HL-60/S4 (cell line): ENCODE measurements around the gene KIZ.

Source experiments
- in situ Hi-C: fragments of 300-500 bp; cut with MboI; formaldehyde crosslinking; loops from 2 replicates; pipeline ENCODE4 v1.14.3; 2022; ENCODE audit warnings: low sequenced_read_pairs

Gene KIZ, protein sequence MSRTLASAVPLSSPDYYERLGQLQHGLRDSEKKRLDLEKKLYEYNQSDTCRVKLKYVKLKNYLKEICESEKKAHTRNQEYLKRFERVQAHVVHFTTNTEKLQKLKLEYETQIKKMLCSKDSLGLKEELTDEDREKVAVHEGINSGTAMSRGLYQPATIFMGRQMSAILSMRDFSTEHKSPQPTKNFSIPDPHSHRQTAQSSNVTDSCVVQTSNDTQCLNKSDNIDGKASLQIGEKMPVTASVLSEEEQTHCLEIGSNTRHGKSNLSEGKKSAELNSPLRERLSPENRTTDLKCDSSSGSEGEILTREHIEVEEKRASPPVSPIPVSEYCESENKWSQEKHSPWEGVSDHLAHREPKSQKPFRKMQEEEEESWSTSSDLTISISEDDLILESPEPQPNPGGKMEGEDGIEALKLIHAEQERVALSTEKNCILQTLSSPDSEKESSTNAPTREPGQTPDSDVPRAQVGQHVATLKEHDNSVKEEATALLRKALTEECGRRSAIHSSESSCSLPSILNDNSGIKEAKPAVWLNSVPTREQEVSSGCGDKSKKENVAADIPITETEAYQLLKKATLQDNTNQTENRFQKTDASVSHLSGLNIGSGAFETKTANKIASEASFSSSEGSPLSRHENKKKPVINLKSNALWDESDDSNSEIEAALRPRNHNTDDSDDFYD

DNA sequence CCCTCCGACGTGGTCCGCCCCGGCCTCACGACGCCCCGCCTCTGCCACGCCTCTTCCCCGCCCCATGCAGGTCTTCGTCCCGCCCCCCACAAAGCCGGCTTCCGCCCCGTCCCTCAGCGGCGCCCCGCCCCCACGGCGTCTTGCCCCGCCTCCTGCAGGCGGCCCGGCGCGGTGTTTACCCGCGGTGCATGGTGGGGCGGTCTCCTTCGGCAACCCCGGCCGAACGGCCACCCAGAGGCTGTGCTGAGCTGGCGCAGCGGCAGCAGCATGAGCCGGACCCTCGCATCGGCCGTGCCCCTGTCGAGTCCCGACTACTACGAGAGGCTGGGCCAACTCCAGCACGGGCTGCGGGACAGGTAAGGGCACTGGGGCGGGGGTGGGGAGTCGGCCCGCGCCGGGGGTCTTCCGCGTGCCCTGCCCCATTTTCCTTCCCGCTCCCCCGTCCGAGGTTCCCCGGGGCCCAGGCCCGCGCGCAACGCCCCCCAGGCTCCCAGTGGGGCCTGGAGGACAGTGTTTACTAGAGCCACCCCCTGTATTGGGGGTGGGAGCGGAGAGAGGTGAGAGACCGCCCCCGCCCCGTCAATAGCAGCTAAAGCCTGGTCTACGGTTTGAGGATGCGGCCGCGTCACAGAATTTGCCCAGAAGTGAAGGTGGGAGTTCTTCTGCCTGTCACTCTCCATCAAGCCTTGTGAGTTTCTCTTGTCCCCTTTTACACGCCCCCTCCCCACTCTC, at the start of gene KIZ:
TSS of gene KIZ (plus strand) at position 234 of the 732 bp plus-strand sequence. CDS start at position 268, 34 bp downstream.
- in situ Hi-C loops, result no loop called here

DNA sequence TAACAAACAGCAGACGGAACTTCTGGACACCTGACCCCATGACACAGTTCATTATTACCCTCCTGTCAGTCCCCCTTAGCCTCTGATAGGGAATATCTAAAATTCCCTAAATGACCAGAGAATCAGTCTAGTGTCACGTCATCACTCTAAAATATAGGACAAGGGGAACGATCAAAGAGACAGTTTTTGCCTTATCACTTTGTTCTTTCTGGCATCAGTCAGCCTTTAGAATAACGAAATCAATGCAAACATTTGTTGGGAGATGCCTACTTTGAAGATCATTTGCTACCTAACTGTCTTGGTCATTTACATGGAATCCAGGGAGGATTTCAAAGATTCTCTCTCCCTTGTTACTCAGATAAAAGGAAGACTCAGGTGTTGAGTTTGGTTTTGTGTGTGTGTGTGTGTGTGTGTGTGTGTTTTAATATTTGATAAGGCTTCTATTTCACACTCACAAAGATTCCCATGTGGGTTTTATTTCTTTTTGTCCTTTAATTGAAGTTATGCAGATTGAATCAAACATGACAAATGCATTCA, 48.0 kb upstream of the KIZ start:
- in situ Hi-C loops, result no loop called here

DNA sequence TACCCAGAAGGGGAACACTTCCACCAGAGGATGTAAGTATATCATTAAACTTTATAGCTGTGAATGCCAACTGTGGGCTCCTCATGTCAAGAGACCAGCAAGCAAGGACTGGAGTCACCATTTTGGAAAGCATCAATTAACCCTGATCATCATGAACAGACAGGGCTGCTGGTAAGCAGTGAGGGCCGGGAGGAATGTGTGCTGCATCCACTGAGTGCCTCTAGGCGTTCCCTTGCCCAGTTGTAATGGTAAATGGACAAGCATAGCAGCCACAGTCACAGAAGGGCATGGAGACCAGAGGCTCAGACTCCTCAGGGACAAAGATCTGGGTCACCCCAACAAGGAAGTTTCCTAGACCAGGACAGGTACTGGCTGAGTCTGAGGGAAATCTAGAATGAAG, 43.3 kb upstream of the KIZ start:
- in situ Hi-C loops, result no loop called here

DNA sequence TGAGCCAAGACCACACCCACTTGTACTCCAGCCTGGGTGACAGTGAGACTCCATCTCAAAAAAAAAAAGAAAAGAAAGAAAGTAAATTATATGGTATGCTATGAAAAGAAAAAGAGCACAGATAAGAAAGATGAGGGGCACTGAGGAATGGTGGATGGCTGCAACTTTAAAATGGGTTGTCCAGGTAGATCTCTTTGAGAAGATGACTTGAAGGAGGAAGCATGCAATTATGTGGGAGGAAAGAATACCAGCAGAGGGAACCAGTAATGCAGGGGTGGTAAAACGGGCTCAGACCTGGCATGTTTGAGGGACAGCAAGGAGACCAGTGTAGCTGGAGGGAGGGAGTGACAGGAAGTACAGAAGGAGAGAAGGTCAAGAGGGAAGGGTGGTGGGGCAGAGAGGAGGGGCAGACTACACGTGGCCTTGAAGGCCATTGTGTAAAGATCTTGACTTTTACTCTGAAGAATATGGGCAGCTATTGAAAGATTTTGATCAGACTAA, 42.0 kb upstream of the KIZ start:
- in situ Hi-C loops, result no loop called here

DNA sequence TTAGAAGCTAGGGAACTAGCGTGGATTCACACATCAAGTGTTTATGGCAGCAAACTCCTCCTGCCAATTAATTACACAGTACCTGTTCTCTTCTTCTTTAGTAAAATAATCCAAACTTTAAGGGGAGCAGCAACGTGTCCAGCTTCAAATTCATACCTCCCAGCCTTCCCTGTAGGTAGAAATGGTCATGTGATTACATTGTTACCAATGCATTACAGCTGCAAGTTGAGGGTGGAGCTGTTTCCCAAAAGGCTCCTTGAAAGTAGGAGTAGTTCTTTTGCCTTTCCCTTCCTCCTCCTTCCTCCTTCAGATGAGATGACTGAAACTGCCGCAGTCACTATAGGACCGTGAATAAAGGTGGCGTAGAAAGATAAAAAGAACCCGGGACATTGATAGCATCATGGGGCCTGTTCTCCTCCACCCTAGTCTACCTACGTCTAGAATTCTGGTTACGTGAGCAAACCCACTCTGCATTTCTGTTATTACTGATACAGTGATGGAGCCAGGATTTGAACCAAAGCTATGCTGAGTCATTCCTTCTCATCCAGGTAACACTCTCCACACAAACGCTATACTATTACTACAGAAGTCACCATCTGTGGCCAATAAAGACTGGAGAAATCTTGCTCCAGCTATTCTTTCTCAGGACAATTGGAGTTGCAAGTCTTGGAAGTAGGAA, 37.9 kb upstream of the KIZ start:
- in situ Hi-C loops, result no loop called here

DNA sequence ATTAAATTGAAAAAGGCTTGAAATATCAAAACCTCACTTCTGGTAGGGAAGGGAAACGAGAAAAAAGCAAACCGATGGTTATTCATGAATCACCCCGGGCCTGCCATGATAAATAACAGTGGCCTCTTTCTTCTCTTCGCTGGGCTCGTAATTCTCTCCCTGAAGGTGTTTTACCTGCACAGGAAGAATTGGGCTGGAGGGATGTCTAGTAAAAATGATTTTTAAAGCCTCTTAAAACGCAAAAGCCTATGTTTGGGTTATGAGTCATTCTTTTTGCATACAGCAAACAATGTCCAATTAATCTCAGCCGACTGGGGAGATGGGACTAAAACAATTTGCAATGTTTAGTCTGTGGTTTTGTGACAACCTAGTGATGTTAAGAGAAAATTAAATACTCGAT, 36.5 kb upstream of the KIZ start:
- in situ Hi-C loops, result no loop called here

DNA sequence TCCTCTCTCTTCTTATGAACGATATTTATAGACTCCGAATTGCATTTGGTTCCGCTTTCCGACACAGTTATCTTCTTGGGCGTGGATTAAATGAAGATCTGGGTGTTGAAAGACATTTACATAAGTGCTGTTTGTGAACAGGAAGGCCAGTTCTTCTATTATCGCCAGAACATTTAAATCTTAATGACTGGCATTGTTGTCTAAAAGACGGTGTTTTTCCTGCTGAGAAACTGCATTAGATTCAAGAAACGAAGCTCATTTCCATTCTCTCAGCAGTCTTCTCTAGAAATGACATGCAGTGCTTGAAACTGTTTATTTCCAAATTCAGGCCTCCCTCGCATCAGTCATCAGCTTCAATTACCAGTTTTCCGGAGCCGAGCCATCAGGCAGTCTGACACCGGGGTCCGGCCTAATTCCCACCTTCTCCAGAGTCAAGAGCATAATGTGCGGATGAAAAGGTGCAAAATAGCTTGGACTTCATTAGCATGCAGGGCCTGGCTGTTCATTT, 35.7 kb upstream of the KIZ start:
- in situ Hi-C loops, result no loop called here

DNA sequence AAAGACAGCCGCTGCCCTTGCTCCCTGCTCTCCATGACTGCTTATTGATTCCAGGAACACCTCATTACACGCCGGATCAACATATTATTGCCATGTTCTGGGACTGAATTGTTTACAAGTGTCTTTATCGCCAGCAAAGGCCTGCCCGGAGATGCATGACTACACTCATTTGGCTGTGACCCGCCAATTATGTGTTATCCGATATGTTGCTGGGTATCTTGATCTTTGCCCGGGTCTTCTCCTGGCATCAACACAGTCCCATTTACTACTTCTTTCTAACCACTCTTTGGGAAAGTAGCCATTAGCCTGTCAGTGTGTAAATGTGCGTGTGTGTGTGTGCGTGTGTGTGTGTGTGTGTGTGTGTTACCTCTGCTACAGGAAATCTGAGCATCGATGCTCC, 35.2 kb upstream of the KIZ start:
- in situ Hi-C loops, result no loop called here

DNA sequence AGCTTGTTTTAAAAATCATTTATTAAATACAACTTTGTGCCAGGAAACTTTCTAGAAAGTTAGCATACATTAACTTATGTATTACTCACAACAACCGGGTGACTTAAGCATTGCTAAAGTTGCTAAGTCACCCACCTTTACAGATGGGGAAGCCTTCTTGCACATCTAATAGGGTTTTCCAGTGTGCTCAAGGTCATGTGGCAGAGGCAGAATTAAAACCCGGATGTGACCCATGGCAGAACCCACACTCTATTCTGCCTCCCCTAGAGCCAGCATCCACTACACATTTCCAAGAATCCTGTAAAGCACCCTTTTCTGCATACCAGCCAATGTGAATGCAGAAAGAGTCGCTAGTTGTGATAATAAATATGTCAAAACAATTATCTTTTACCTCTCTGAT, 33.1 kb upstream of the KIZ start:
- in situ Hi-C loops, result no loop called here

DNA sequence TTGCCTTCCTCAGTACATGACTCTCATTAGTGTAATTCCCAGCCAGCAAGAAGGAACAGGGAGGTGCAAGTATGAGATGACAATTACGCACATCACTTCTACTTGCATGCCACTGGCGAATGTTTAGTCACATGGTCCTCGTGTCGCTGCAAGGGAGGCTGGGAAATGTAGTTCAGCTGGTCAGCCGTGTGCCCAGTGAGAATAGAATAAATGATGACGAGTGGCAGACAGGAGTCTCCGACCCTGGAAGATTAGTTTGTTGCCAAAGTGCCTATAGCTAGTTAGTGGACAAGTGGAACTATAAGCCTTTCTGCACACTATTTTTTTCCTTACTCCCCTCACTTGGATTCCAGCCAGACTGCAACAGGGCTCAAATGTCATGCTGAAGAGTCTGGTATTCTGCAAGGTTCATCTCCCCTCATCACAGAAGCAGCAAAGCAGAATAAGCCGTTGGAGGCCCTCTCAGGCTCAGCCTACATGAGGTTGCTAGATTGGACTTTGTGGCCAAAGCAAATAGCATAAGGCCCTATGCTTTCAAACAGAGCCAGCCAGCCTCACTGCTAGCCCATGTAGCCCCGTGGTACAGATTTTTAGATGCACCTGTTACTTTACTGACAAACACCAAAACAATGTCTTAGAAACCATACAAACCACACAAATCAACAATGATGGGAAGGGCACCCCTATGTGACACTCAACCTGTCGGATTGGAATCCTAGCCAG, 29.4 kb upstream of the KIZ start:
- in situ Hi-C loops, result no loop called here

DNA sequence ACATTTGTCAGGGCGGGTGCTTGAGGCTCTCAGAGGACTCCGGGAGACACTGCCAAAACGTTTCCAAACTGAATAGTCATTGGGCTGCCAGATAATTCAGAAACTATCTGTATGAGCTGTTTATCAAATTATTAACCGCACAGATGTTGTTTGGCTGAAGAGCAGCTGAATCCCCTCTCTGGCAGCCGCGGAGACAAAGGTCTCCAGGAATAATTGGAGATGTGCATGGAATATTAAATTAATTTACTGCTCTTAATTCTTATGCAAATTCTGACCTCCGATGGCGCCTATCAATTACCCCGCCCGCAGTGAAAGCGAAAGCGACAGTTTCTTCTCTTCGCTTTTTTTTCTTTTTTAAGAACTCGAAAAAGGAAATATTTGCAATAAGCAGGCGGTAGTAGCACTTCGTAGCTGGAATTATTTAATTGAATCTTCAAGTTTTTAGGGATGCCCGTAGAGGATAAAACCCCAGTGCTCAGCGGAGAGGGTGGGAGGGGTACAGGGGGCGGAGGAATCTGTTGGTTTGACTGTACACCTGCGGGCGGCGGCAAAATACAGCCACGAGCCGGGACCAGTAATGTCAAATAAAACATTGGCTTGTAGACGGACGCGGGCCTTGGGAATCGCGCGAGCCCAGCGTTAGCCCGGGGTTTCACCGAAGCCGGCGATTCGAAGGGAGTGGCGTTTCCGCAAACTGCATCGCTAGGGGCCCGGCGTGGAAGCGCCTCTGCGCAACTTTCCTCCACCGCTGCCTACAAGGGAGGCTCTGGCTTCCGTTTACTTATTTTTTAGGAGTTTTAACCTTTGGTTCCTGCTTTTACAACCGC, 25.9 kb upstream of the KIZ start:
- in situ Hi-C loops, result no loop called here

DNA sequence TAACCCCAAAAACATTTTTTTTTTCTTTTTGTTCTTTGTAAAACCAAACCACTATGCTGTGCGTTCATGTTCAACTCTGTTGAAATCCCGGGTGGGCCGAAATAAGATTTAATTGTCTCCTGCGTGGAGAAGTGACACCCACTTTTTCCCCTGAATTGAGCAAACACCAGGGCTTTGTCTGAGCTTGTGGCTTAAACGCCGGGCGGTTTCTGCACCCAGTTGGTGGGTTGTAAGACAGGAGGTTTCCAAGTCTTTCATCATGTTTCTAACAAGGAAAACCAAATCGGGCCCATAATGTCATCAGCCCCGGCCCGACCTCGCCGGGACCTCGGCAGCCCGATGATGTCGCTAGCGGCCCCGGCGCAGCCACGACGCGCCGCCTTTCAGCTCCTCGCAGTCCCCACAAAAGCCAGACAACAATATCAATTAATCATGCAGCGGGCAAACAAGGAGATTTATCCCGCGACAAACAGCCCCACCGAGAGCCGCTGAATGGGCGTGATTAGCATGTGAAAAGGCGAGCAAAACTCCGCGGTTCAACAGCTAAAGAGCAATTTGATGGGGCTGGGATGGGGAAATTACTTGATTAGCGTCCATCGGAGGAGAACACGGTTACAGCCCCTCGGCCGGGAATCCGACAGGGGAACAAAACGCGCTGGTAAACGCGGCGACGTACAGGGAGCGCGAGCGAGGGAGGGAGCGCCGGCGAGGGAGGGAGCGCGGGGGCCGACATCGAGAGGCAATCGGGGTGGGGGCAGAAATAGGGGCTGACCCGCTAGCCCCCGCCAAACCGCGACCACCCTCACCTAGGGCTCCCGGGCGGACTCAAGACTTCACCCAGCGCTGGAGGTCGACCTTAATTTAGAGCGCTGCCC, 25.1 kb upstream of the KIZ start:
- in situ Hi-C loops, result no loop called here

DNA sequence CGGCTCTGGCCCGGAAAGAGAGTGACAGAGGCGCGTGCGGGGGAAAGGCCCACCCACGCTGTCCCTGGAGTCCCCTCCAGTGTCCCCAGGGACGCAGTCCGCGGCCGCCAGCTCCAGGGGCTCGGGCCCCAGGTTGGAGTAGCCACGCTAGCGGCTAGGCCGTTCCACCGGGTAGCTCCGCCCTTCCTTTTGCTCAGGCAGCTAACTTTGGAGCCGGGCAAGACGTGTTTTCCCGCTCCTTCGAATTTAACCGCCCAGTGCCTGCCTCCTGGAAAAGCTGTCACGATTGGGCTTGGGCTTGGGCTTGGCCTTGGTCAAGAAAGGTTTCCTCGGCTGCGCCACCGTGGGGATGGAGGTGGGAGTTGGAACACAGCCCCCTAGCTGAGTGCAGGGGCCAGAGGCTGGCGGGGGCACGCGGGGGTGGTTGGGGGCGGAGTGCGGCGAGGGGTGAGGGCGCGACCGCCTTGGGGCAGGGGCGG, 24.4 kb upstream of the KIZ start:
- in situ Hi-C loops, result no loop called here

DNA sequence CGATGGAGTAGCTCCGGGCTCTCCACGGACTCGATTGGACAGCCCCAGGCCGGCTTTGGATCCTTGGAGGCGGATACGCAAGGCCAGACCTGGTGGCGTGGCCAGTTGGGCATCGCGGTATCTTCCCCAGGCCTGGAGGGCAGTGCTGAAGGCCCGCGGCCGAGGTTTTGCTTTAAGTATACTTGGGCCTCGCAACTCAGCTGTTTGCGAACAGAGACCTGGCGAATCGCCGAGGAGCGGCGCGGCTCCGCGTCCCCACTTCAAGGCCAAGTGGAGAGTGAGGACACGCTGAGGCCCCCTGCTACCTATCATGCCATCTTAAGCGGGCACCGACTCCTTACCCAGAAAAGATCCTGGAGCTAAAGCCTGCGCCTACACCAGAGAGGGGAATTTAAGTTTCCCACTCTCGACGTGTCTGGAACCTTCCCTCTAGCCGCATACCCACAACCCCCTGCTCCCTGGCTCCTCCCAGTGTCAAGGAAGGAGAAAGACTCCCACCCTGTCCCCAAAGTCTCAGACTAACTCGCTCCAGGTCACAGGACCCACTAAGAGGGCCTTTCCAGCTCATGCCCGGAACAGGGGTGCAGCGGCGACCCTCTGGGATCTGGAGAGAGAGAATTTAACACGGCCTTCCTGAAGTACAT, 23.8 kb upstream of the KIZ start:
- in situ Hi-C loops, result no loop called here

DNA sequence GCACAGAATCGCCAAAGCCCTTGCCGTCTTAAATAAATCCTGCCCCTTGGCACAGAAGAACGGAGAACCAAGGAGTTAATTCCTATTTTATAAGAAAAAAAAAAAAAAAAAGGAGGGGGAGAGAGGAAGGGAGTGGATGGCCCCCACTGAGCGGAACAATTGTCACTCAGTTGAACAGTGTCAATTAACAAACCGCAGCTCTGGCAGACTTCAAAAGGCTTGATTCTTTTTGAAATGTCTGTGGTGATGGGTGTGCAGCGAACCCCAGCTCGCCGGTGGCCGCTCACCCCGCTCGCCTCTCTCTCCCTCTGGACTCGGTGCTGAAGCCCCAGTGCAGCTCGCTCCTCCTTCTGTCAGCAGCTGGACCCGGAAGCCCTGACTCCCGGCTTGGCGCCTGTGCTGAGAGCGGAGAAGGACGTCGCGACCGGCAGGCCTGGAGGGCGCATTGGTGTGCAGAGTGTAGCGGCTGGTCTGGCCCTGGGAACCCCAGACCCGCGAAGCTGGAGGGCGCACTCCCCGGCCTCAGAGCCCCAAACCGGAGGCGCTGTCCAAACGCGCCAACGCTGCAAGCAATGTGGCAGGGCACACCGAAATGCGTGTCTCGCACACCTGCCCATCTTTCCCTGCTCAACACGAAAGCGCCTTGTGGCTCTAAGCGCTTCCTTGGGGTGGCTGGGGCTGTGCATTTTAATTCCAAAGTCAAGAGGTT, 23.1 kb upstream of the KIZ start:
- in situ Hi-C loops, result no loop called here

DNA sequence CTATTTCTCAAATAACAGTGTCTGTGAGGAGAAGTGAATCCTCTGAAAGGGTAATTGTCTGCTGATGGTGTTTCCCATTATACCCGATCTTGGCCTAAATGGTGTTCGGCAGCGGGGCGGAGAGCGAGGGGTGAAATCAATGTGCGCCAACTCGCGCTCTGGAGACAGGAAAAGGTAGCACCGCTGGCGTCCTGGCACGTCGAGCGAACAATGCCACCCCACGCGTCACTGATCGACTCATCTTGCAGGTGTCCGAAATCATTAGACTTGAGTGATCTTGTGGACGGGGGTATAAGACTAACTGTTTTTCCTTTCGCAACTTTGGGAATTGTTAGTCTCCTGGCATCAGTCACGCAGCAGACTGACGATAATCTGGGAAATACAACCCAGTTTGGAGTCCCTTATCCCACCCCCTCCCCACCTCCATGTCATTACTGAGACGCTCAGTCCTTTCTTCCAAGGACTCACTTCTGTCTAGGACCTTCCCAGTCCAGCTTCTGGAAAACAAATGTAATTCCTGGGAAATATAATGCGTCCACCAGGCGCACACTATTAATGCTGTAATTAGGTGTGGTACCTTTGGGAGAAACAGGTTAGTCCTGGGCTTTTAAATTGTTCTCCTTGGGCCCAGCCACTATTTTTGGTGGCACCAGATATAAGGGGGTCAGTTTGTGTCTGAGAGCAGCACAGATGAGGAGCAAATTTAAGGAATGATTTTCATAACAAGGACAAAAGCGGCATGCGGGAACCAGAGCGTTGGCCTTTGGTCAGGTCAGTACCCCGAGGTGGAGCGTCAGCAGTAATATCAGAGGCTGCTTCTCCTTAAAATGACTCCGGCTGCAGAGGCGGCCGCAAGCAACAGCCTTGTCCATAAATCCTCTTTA, 22.1 kb upstream of the KIZ start:
- in situ Hi-C loops, result no loop called here
